Sigmoid colon (tissue), 7 donors: ENCODE data around the gene SDK2. TPM values are rescaled to one million over a fixed set of nuclear protein-coding genes. Genes with fewer than 3 reads are reported as not detected.
A peak's percentile ranks its signal among the peaks of the same experiment; 100 is the strongest.

Experiments used
- DNase-seq: peaks from one replicate; pipeline ENCODE4 v3.0.0-alpha.2; 2019
- H3K27ac ChIP-seq, 4 donors: fragments of 200-600 bp; sonication (generic); one replicate each; pipeline ENCODE4 v1.5.1; 2016 to 2019; ENCODE audit warnings: mild to moderate bottlenecking in 1 of 4
- H3K27me3 ChIP-seq, 3 donors: fragments of 200-600 bp; sonication (generic); one replicate each; pipeline ENCODE4 v1.5.1; 2019; ENCODE audit warnings: mild to moderate bottlenecking in 1 of 3
- H3K36me3 ChIP-seq, 4 donors: fragments of 200-600 bp; sonication (generic); one replicate each; pipeline ENCODE4 v1.5.1; 2016 to 2019
- H3K4me1 ChIP-seq, 4 donors: fragments of 200-600 bp; sonication (generic); one replicate each; pipeline ENCODE4 v1.5.1; 2017 to 2019
- H3K4me3 ChIP-seq, 4 donors: fragments of 200-600 bp; sonication (generic); one replicate each; pipeline ENCODE4 v1.5.1; 2017 to 2019; ENCODE audit warnings: mild to moderate bottlenecking in 2 of 4, moderate library complexity in 1 of 4
- H3K9me3 ChIP-seq, 4 donors: fragments of 200-600 bp in 3 of 4; sonication (generic) in 3 of 4; one replicate each; pipeline versions ENCODE4 v1.5.1 to v1.6.1; 2013 to 2019
- EP300 ChIP-seq, 4 donors: sonication (generic); formaldehyde crosslinking; IDR thresholded peaks; one replicate each; pipeline ENCODE4 v1.6.1; 2017; ENCODE audit warnings: antibody characterized with exemption in 4 of 4
- POLR2A ChIP-seq, 2 donors: fragments of 450-650 bp; IDR thresholded peaks; one replicate each; pipeline ENCODE4 v1.6.1; 2016; ENCODE audit warnings: antibody characterized with exemption in 2 of 2, mild to moderate bottlenecking in 2 of 2, moderate library complexity in 2 of 2
- POLR2AphosphoS5 ChIP-seq, 4 donors: sonication (generic); formaldehyde crosslinking; IDR thresholded peaks; one replicate each; pipeline ENCODE4 v1.6.1; 2017; ENCODE audit warnings: antibody characterized with exemption in 4 of 4
- WGBS, 2 donors: extraction: QIAGEN DNeasy Blood & Tissue Kit; methylation state at CpG; one replicate each; pipeline ENCODE4 v1.1.7; 2013; 5-methylcytosine and 5-hydroxymethylcytosine counted together
- intact Hi-C: fragments of 100-400 bp; cut with DNase I; formaldehyde crosslinking; loops from one replicate; pipeline ENCODE4 v1.15.1; 2023
- polyA plus RNA-seq, 3 donors: library from polyadenylated mRNA; stranded (reverse); fragments of 200-250 nt; gene quantifications; one replicate each; pipeline ENCODE4 v1.2.3, GENCODE V29; 2013
- total RNA-seq, 4 donors: library from RNA; depleted of rRNA; stranded (reverse); fragments of >200 nt; gene quantifications; one replicate each; pipeline ENCODE4 v1.1.0, GENCODE V29; 2016
- TF ChIP-seq, protein P1 (sequence below), 4 experiments: fragments of 450-650 bp in 3 of 4; fragments of 200-600 bp in 1 of 4; IDR thresholded peaks; one replicate each; pipeline ENCODE4 v1.5.1; 2016 to 2019; ENCODE audit warnings: antibody characterized with exemption in 4 of 4, mild to moderate bottlenecking in 3 of 4, moderate library complexity in 2 of 4
- donor health status: healthy with polysubstance abuse.
- donor health status: Bipolar disorder and iron deficiency.
- donor health status: healthy.

The SDK2 gene
- total and polyA plus RNA-seq, 7 donors, result under 0.01 to 1.9 (median 0.71) TPM

DNA sequence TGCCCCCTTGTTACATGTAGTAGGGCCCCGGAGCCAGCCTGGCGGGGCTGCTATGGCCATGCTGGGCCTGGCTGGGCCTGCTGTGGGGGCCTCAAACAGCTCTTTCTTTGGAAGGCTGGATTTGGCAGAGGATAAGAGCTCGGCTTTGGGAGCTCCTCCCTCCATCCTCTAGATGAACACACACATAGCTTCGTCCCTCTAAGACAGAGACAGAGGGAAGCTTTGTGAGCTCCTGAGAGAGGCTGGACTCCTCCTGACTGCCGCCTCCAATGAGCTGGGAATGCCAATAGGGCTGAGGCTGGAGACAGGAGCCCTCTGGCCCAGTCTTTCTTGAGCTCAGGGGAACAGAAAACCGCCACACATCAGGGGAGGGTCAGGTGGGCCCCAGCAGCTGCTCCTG is 295.1 kb downstream of the SDK2 start:
- DNase-seq, result peak; percentile 82
- H3K27me3 ChIP-seq, result no peaks in the 10 kb centered on the region
- intact Hi-C loops, result no loop called here
- no peaks in the 10 kb centered on the region for H3K9me3 ChIP-seq
- no peaks in the 10 kb centered on the region for H3K36me3 ChIP-seq
- peaks cover 0 to 66% (median 47%) of the 10 kb centered on the region in 4 donors for H3K4me1 ChIP-seq
- H3K4me3 ChIP-seq, result no peak overlapping the region
- WGBS, 2 donors, result 77 to 86% methylated on average over 6 of the region's 6 CpGs
- H3K27ac ChIP-seq, result peak overlapping the region; percentile 60 to 97 (median 96)
- TF ChIP-seq EP300 (IDR thresholded peaks at IDR 0.05) (no peak), POLR2A (IDR thresholded peaks at IDR 0.05) (peak in 1 of 2 donors; percentile 46), POLR2AphosphoS5 (IDR thresholded peaks at IDR 0.05) (peak in 3 of 4 donors; percentile 32 to 69 (median 47))
- TF ChIP-seq, protein P1, sequence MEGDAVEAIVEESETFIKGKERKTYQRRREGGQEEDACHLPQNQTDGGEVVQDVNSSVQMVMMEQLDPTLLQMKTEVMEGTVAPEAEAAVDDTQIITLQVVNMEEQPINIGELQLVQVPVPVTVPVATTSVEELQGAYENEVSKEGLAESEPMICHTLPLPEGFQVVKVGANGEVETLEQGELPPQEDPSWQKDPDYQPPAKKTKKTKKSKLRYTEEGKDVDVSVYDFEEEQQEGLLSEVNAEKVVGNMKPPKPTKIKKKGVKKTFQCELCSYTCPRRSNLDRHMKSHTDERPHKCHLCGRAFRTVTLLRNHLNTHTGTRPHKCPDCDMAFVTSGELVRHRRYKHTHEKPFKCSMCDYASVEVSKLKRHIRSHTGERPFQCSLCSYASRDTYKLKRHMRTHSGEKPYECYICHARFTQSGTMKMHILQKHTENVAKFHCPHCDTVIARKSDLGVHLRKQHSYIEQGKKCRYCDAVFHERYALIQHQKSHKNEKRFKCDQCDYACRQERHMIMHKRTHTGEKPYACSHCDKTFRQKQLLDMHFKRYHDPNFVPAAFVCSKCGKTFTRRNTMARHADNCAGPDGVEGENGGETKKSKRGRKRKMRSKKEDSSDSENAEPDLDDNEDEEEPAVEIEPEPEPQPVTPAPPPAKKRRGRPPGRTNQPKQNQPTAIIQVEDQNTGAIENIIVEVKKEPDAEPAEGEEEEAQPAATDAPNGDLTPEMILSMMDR (IDR thresholded peaks at IDR 0.05), result no peak

DNA sequence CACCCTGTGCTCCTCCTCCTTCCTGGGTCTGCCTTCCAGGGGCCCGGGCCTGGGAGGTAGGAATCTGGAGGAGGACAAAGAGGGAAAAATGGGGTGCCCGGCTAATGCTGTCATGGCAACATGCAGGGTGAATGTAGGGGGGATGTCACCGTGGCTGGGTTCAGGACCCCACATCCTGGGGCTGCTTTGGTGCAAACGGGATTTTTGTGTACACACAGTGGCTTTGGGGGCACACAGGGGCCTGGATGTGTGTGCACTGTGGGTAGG is 295.5 kb downstream of the SDK2 start:
- Histone ChIP-seq H3K4me3 (no peak overlapping the region), H3K9me3 (no peaks in the 10 kb centered on the region), H3K36me3 (no peaks in the 10 kb centered on the region), H3K27ac (peak overlapping the region; percentile 60 to 97 (median 96)), H3K27me3 (no peaks in the 10 kb centered on the region), H3K4me1 (peaks cover 0 to 70% (median 51%) of the 10 kb centered on the region in 4 donors)
- no peak for DNase-seq
- 63 to 64% methylated on average over 4 of the region's 4 CpGs for WGBS, 2 donors
- intact Hi-C loops, result no loop called here
- no peak for TF ChIP-seq POLR2AphosphoS5 (IDR thresholded peaks at IDR 0.05)
- TF ChIP-seq, protein P1 (IDR thresholded peaks at IDR 0.05), result no peak
- TF ChIP-seq EP300 (IDR thresholded peaks at IDR 0.05), result no peak
- no peak for TF ChIP-seq POLR2A (IDR thresholded peaks at IDR 0.05)

DNA sequence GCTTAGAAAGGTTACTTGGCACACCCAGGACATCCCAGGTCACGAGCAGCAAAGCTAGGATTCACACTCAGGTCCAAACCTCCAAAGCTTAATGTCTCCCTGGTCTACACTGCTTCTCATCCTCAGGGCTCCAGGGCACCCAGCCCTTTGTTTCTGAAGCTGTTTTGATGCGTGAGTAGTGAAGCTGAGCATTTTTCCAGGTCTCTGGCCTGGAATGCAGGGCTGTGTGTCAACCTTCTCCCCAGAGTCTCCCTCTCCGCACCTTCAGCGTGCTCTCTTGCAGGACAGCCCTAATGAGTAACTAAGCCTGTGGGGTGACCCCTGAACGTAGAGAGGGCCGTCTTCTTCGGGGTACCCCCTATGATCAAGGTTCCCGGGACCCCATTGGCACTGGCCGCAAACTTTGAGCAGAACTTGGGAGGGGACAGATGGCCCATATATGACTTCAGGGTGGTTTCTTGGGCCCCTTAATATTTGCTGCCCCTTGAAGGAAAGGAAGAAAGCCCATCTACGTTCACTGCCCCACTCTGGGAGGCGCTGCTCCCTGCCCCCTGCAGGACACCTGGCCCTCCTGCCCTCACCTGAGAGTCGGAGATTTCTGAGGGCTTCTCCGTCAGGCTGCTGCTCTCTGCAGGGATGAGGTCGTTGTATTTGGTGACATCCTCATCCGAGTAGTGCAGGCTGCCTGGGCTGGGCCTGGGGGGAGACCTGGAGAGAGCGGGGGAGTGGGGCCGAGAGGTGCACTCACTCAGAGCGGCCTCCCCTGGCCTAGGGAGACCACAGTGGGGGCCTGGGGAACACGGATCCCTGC is 296.0 kb downstream of the SDK2 start:
- no peak for TF ChIP-seq POLR2AphosphoS5 (IDR thresholded peaks at IDR 0.05)
- TF ChIP-seq EP300 (IDR thresholded peaks at IDR 0.05), result no peak
- TF ChIP-seq, protein P1 (IDR thresholded peaks at IDR 0.05), result no peak
- TF ChIP-seq POLR2A (IDR thresholded peaks at IDR 0.05), result no peak
- Histone ChIP-seq H3K9me3 (no peaks in the 10 kb centered on the region), H3K27me3 (no peaks in the 10 kb centered on the region), H3K4me1 (peaks cover 0 to 75% (median 56%) of the 10 kb centered on the region in 4 donors), H3K36me3 (no peaks in the 10 kb centered on the region), H3K27ac (peak overlapping the region; percentile 60 to 97 (median 96)), H3K4me3 (no peak overlapping the region)
- WGBS, 2 donors, result 84 to 87% methylated on average over 19 of the region's 19 CpGs
- no peak for DNase-seq
- intact Hi-C loops, result no loop called here

DNA sequence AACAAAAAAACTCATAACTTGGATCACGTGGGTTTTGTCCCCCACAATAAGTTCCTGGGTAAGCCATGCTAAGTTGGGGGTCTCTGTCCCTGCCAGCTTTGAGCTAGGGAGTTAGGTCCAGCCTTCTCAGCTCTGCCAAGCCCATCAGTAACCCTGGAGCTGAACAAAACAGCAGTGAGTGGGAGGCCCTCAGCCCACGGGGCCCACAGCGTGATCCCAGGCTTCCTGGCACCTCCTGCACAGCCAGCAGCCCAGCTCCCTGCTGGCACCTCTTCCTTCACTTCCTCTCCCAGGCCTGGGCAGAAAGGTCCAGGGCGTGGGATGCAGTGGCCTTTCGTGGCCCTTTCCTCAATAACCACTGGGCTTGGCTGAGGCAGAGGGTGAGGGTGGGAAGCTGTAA is 296.9 kb downstream of the SDK2 start:
- Histone ChIP-seq H3K27me3 (no peaks in the 10 kb centered on the region), H3K4me3 (no peak overlapping the region), H3K27ac (peak overlapping the region; percentile 30 to 97 (median 96)), H3K4me1 (peaks cover 0 to 82% (median 64%) of the 10 kb centered on the region in 4 donors), H3K36me3 (no peaks in the 10 kb centered on the region), H3K9me3 (no peaks in the 10 kb centered on the region)
- WGBS, 2 donors, result 59 to 60% methylated on average over 5 of the region's 5 CpGs
- intact Hi-C loops, result no loop called here
- TF ChIP-seq POLR2AphosphoS5 (IDR thresholded peaks at IDR 0.05) (peak in 2 of 4 donors; percentile 5 to 45), POLR2A (IDR thresholded peaks at IDR 0.05) (no peak)
- no peak for DNase-seq

DNA sequence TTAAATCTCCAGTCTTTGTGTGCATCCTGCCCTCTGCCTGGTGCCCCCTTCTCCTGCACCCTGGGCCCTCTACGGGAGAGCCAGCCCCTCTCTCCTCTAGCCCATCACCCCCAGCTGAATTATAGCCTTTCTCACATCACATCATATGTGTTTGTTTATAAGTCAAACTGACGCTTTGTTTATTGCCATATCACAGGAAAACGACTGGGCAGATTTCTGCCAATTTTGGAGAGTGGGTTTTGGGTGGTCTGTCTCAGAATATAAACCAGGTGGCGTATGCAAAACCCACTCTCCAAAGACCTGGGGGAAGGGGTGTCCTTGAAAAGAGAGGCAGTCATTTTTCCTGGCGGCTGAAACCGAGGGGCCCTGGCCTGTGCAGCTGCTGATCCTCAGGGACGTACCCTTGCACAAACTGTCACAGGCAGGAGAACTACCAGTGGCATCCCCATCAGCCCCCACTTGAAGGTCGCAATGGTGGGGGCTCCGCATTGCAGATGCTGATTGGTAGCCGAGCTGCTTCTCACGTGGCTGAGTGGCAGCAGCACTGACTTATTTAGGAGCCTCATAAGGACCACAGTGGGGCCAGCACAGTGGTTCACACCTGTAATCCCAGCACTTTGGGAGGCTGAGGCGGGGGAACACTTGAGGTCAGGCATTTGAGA is 297.6 kb downstream of the SDK2 start:
- DNase-seq, result no peak
- Histone ChIP-seq H3K27ac (peak overlapping the region in 3 of 4 donors; percentile 95 to 97 (median 96)), H3K27me3 (no peaks in the 10 kb centered on the region), H3K9me3 (no peaks in the 10 kb centered on the region), H3K4me3 (no peak overlapping the region), H3K36me3 (no peaks in the 10 kb centered on the region), H3K4me1 (peaks cover 0 to 82% (median 71%) of the 10 kb centered on the region in 4 donors)
- intact Hi-C loops, result no loop called here
- TF ChIP-seq POLR2AphosphoS5 (IDR thresholded peaks at IDR 0.05) (no peak), EP300 (IDR thresholded peaks at IDR 0.05) (no peak), POLR2A (IDR thresholded peaks at IDR 0.05) (no peak)
- TF ChIP-seq, protein P1 (IDR thresholded peaks at IDR 0.05), result no peak
- WGBS, 2 donors, result 77 to 78% methylated on average over 12 of the region's 12 CpGs
